ENCODE measurements around the gene AXDND1. TPM values are rescaled to one million over a fixed set of nuclear protein-coding genes. Genes with fewer than 3 reads are reported as not detected.

The AXDND1 gene
- total RNA-seq, 1 donor from 2014 or later, result 0.41 TPM

Small RNA genes lying within 50 kb of the gene (small RNA-seq; reads per million reads assigned to genes)
- gene MEF2AP1 (not detected), gene RNU5F-2P (0.23 reads per million)

Other genes with a start within 250 kb of the AXDND1 start
- 33.0 TPM for gene ABL2, start 136.3 kb upstream of the AXDND1 start, total RNA-seq
- 15.9 TPM for gene SOAT1, start 72.2 kb upstream of the AXDND1 start, total RNA-seq
- gene NPHS2, start 210.0 kb downstream of the AXDND1 start, total RNA-seq, result not detected
- gene TDRD5, start 225.9 kb downstream of the AXDND1 start, total RNA-seq, result 2.9 TPM